ENCODE data around the gene OLFM1. TPM values are rescaled to one million over a fixed set of nuclear protein-coding genes. Genes with fewer than 3 reads are reported as not detected.

OLFM1 gene
- total and polyA plus RNA-seq, 2 donors from 2014 or later = 2.9 to 33.7 TPM

DNA sequence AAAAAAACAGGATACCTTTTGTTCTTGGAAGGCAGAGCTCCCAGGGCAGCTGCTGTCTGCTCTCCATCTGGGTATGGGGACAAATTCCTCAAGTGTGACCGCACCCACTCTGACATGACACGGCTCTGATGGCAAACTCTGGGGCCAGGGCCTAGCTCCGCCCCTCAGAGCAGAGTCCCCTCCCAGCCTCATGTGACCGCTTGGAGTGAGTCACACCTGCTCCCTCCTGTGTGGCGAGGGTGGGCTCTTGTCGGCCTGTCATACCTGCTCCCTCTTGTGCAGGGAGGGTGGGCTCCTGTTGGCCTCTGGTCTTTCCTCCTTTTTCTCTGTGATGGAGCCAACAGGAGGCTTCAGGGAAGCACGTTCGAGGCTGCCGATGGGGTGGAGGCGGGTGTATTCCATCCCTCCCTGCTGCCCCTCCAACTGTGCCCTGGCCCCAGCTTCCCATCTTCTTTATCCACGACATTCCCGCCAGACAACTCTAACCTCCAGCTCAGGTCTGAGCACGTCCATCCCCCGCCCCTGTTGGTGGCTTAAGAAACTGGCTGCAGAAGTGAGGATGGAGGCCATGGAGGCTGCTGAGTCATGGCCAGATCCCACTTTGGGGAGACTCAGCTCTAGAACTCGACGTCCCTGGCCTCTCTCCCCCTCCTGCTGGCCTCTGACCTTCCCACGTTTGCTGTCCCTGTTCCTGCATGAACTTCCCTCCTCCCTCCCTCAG, 65.3 kb downstream of the OLFM1 start:
- DNase-seq (no peak), FAIRE-seq (no peak)
- TF ChIP-seq, protein P1, sequence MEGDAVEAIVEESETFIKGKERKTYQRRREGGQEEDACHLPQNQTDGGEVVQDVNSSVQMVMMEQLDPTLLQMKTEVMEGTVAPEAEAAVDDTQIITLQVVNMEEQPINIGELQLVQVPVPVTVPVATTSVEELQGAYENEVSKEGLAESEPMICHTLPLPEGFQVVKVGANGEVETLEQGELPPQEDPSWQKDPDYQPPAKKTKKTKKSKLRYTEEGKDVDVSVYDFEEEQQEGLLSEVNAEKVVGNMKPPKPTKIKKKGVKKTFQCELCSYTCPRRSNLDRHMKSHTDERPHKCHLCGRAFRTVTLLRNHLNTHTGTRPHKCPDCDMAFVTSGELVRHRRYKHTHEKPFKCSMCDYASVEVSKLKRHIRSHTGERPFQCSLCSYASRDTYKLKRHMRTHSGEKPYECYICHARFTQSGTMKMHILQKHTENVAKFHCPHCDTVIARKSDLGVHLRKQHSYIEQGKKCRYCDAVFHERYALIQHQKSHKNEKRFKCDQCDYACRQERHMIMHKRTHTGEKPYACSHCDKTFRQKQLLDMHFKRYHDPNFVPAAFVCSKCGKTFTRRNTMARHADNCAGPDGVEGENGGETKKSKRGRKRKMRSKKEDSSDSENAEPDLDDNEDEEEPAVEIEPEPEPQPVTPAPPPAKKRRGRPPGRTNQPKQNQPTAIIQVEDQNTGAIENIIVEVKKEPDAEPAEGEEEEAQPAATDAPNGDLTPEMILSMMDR (IDR thresholded peaks at IDR 0.05; ENCODE audit: borderline replicate concordance, extremely low read depth, insufficient read depth) = no peak
- intact Hi-C loops (cut with DNase I) = no loop called here
- Histone ChIP-seq H3K27ac (ENCODE audit: low read depth in 2 of 2, low read length in 2 of 2) (no peak overlapping the region), H3K4me1 (ENCODE audit: control insufficient read depth in 2 of 3, insufficient read depth in 2 of 3, low read depth in 1 of 3, low read length in 3 of 3) (no peaks in the 10 kb centered on the region), H3K4me3 (ENCODE audit: low read length in 3 of 3) (no peak overlapping the region), H3K9ac (ENCODE audit: low read length in 3 of 3) (no peak overlapping the region), H3K27me3 (ENCODE audit: control insufficient read depth, insufficient read depth, low read length) (peaks cover 2% of the 10 kb centered on the region), H3K9me3 (ENCODE audit: control insufficient read depth in 2 of 3, insufficient read depth in 1 of 3, low read length in 3 of 3) (peaks cover 0 to 3% (median 0%) of the 10 kb centered on the region in 3 donors), H3K36me3 (ENCODE audit: control insufficient read depth in 2 of 3, insufficient read depth in 3 of 3, low read length in 3 of 3) (no peaks in the 10 kb centered on the region)

DNA sequence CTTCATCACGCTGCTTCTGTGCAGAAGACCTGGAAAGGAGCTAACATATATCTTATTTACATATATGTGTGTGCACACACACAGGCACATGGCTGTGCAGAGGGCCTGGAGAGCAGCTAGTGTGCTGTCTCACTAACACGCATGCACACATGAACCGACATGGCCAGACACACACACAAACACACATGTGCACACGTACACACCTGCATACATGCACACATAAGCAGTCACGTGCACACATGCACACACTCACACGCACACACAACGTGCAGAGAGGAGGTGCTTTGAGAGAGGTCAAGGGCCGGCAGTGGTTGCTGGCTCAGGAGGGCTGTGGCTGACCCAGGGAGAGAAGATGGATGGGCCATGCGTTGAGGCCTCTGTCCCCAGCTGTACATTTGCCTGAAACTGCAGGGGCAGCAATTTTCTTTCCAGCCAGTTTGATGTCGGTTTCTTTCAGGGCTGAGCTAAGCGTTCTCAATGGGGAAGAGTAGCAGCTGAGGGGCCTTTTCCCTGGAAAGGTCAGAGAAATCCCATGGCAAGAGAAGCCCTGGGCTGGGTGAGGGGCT, 66.7 kb downstream of the OLFM1 start:
- H3K9ac ChIP-seq (ENCODE audit: low read length in 3 of 3) = no peak overlapping the region
- H3K4me3 ChIP-seq (ENCODE audit: low read length in 3 of 3) = no peak overlapping the region
- no peak for DNase-seq
- TF ChIP-seq, protein P1 (IDR thresholded peaks at IDR 0.05; ENCODE audit: borderline replicate concordance, extremely low read depth, insufficient read depth) = no peak
- H3K27ac ChIP-seq (ENCODE audit: low read depth in 2 of 2, low read length in 2 of 2) = no peak overlapping the region
- no peak for FAIRE-seq
- H3K27me3 ChIP-seq (ENCODE audit: control insufficient read depth, insufficient read depth, low read length) = peaks cover 2% of the 10 kb centered on the region
- H3K36me3 ChIP-seq (ENCODE audit: control insufficient read depth in 2 of 3, insufficient read depth in 3 of 3, low read length in 3 of 3) = no peaks in the 10 kb centered on the region
- no peaks in the 10 kb centered on the region for H3K4me1 ChIP-seq (ENCODE audit: control insufficient read depth in 2 of 3, insufficient read depth in 2 of 3, low read depth in 1 of 3, low read length in 3 of 3)
- peaks cover 0 to 3% (median 0%) of the 10 kb centered on the region in 3 donors for H3K9me3 ChIP-seq (ENCODE audit: control insufficient read depth in 2 of 3, insufficient read depth in 1 of 3, low read length in 3 of 3)
- intact Hi-C loops (cut with DNase I) = no loop called here

DNA sequence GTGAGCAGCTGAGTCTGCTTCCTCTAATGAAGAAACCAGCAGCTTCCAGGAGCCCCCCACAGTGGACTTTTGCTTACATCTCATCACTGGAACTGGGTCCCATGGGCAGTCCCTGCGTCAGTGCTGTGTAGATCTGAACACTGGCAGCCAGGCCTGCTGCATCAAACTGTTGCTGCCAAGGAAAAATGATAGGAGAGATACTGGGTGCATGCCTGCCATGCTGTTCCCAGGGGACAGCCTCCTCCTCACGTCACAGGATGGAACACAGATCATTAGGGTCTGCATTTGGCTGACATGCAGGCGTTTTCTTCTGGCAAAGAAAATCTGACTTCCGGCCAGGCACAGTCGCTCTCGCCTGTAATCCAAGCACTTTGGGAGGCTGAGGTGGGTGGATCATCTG, 67.9 kb downstream of the OLFM1 start:
- Histone ChIP-seq H3K4me1 (ENCODE audit: control insufficient read depth in 2 of 3, insufficient read depth in 2 of 3, low read depth in 1 of 3, low read length in 3 of 3) (no peaks in the 10 kb centered on the region), H3K4me3 (ENCODE audit: low read length in 3 of 3) (no peak overlapping the region), H3K27me3 (ENCODE audit: control insufficient read depth, insufficient read depth, low read length) (peaks cover 2% of the 10 kb centered on the region), H3K9ac (ENCODE audit: low read length in 3 of 3) (no peak overlapping the region), H3K9me3 (ENCODE audit: control insufficient read depth in 2 of 3, insufficient read depth in 1 of 3, low read length in 3 of 3) (peaks cover 0 to 2% (median 0%) of the 10 kb centered on the region in 3 donors), H3K36me3 (ENCODE audit: control insufficient read depth in 2 of 3, insufficient read depth in 3 of 3, low read length in 3 of 3) (no peaks in the 10 kb centered on the region), H3K27ac (ENCODE audit: low read depth in 2 of 2, low read length in 2 of 2) (no peak overlapping the region)
- intact Hi-C loops (cut with DNase I) = no loop called here
- TF ChIP-seq, protein P1 (IDR thresholded peaks at IDR 0.05; ENCODE audit: borderline replicate concordance, extremely low read depth, insufficient read depth) = no peak
- FAIRE-seq (no peak), DNase-seq (no peak)

All from kidney (tissue), 14 donors.